GM23338 (cell line): ENCODE measurements around the gene FCRL6. TPM values are rescaled to one million over a fixed set of nuclear protein-coding genes. Genes with fewer than 3 reads are reported as not detected.
A peak's percentile ranks its signal among the peaks of the same experiment; 100 is the strongest.

Experiments used
- ATAC-seq: fragments of 200-7000 bp; cut with Tn5 transposase; 3 replicates; pipeline ENCODE4 v1.9.1; 2020
- DNase-seq: peaks from one replicate; pipeline ENCODE4 v3.0.0-alpha.2; 2015; ENCODE audit warnings: low spot score
- H2AFZ ChIP-seq: fragments of 200-600 bp; sonication (generic); 2 replicates; pipeline ENCODE4 v1.8.0; 2016; ENCODE audit warnings: antibody characterized with exemption, mild to moderate bottlenecking, moderate library complexity
- H3F3A ChIP-seq: fragments of 200-600 bp; sonication (generic); replicated peaks from 2 replicates; pipeline ENCODE4 v1.8.0; 2017; ENCODE audit warnings: antibody characterized with exemption, mixed run types, low read depth
- H3K27ac ChIP-seq: fragments of 200-600 bp; sonication (generic); 2 replicates; pipeline ENCODE4 v1.6.1; 2016; ENCODE audit warnings: low read depth
- H3K27me3 ChIP-seq: fragments of 200-600 bp; sonication (generic); 2 replicates; pipeline ENCODE4 v1.8.0; 2016; ENCODE audit warnings: mild to moderate bottlenecking, mixed run types, moderate library complexity; ENCODE audit not compliant: insufficient read depth
- H3K36me3 ChIP-seq: fragments of 200-600 bp; sonication (generic); 2 replicates; pipeline ENCODE4 v1.8.0; 2016; ENCODE audit warnings: mild to moderate bottlenecking; ENCODE audit not compliant: insufficient read depth
- H3K4me1 ChIP-seq: fragments of 200-600 bp; sonication (generic); 2 replicates; pipeline ENCODE4 v1.8.0; 2016; ENCODE audit warnings: mild to moderate bottlenecking, moderate library complexity; ENCODE audit not compliant: insufficient read depth
- H3K4me2 ChIP-seq: fragments of 200-600 bp; sonication (generic); 2 replicates; pipeline ENCODE4 v1.7.1; 2017; ENCODE audit warnings: mixed run types
- H3K4me3 ChIP-seq: fragments of 200-600 bp; sonication (generic); 2 replicates; pipeline ENCODE4 v1.6.1; 2016; ENCODE audit warnings: mixed run types
- H3K79me2 ChIP-seq: fragments of 200-600 bp; sonication (generic); replicated peaks from 2 replicates; pipeline ENCODE4 v1.8.0; 2017; ENCODE audit warnings: mild to moderate bottlenecking; ENCODE audit not compliant: insufficient read depth
- H3K9me2 ChIP-seq: fragments of 200-600 bp; sonication (generic); 2 replicates; pipeline ENCODE4 v1.8.0; 2017; ENCODE audit not compliant: insufficient read depth
- H4K20me1 ChIP-seq: fragments of 200-600 bp; sonication (generic); replicated peaks from 2 replicates; pipeline ENCODE4 v1.8.0; 2017; ENCODE audit warnings: mild to moderate bottlenecking; ENCODE audit not compliant: insufficient read depth
- H3K27ac Mint-ChIP-seq: 2 replicates; pipeline ENCODE4 v1.8.0; 2020; ENCODE audit warnings: inconsistent platforms, mild to moderate bottlenecking, moderate library complexity, mixed read lengths
- H3K27me3 Mint-ChIP-seq: 3 replicates; pipeline ENCODE4 v1.8.0; 2022; ENCODE audit warnings: low read depth, mild to moderate bottlenecking, moderate library complexity, mixed read lengths, inconsistent platforms; ENCODE audit not compliant: insufficient read depth, poor library complexity
- H3K36me3 Mint-ChIP-seq: 3 replicates; pipeline ENCODE4 v1.8.0; 2021; ENCODE audit warnings: low read depth, mild to moderate bottlenecking, inconsistent platforms, moderate library complexity, mixed read lengths
- H3K4me1 Mint-ChIP-seq: 3 replicates; pipeline ENCODE4 v1.8.0; 2020; ENCODE audit warnings: mild to moderate bottlenecking, inconsistent platforms, mixed read lengths
- H3K4me3 Mint-ChIP-seq: 3 replicates; pipeline ENCODE4 v1.8.0; 2021; ENCODE audit warnings: moderate library complexity, mild to moderate bottlenecking, inconsistent platforms, mixed read lengths
- H3K9me3 Mint-ChIP-seq: 3 replicates; pipeline ENCODE4 v1.8.0; 2020; ENCODE audit warnings: moderate library complexity, mild to moderate bottlenecking, inconsistent platforms, mixed read lengths
- EZH2phosphoT487 ChIP-seq: fragments of 200-600 bp; sonication (generic); IDR thresholded peaks from one replicate; pipeline ENCODE4 v1.8.1; 2018; ENCODE audit warnings: antibody characterized with exemption; ENCODE audit not compliant: unreplicated experiment
- JUNB ChIP-seq: IDR thresholded peaks from one replicate; pipeline ENCODE4 v1.6.1; 2016; ENCODE audit warnings: antibody characterized with exemption; ENCODE audit not compliant: unreplicated experiment
- STAT1 ChIP-seq: IDR thresholded peaks from one replicate; pipeline ENCODE4 v1.6.1; 2016; ENCODE audit warnings: antibody characterized with exemption; ENCODE audit not compliant: unreplicated experiment
- ZNF331 ChIP-seq: fragments of 250-450 bp; sonication (Bioruptor Pico); IDR thresholded peaks from 2 replicates; pipeline ENCODE4 v1.5.0; 2020; ENCODE audit warnings: low read depth, mild to moderate bottlenecking, moderate library complexity
- polyA plus RNA-seq: library from polyadenylated mRNA; unstranded; fragments of >200 nt; fragmentation: Nextera tagmentation; extraction: Ambion mirVana; gene quantifications from 2 replicates; pipeline ENCODE4 v1.2.1, GENCODE V29; 2016
- total RNA-seq: library from RNA; depleted of rRNA; stranded (reverse); fragments of >200 nt; shearing (Covaris generic); gene quantifications from 2 replicates; pipeline ENCODE4 v1.2.3, GENCODE V29; 2014
- TF ChIP-seq, protein P1 (sequence below): IDR thresholded peaks from 2 replicates; pipeline ENCODE4 v1.6.1; 2016; ENCODE audit warnings: antibody characterized with exemption
- TF ChIP-seq, protein P2 (sequence below): IDR thresholded peaks from one replicate; pipeline ENCODE4 v1.6.1; 2018; ENCODE audit warnings: antibody characterized with exemption; ENCODE audit not compliant: unreplicated experiment
- TF ChIP-seq, protein P3 (sequence below), 2 experiments: fragments of 200-600 bp in 1 of 2; sonication (generic) in 1 of 2; conservative IDR thresholded peaks; 2 replicates each; pipeline versions ENCODE4 v1.5.1 to v1.6.1; 2016 to 2017; ENCODE audit warnings: antibody characterized with exemption in 2 of 2, low read depth in 2 of 2, mild to moderate bottlenecking in 2 of 2, moderate library complexity in 1 of 2

FCRL6 gene
- total and polyA plus RNA-seq, 2 experiments from 2014 or later, result not detected

- Histone ChIP-seq H3F3A (no peaks in the 10 kb centered on the region), H3K27ac (no peak overlapping the region), H4K20me1 (no peaks in the 10 kb centered on the region), H3K79me2 (no peaks in the 10 kb centered on the region), H3K9me2 (no peaks in the 10 kb centered on the region), H3K4me1 (no peaks in the 10 kb centered on the region; the same call in 1 of the 2 replicates), H3K4me2 (no peak overlapping the region), H3K36me3 (no peaks in the 10 kb centered on the region), H3K27me3 (no peaks in the 10 kb centered on the region), H3K4me3 (no peak overlapping the region), H2AFZ (no peak overlapping the region)
- ATAC-seq, result no peak
- Mint-ChIP-seq H3K9me3 (no peaks in the 10 kb centered on the region; the same call in 1 of the 3 replicates), H3K27me3 (peaks cover 7% of the 10 kb centered on the region), H3K4me3 (no peak overlapping the region), H3K27ac (no peak overlapping the region), H3K36me3 (no peaks in the 10 kb centered on the region), H3K4me1 (peaks cover 14% of the 10 kb centered on the region)
- no peak for DNase-seq
- TF ChIP-seq, protein P1, sequence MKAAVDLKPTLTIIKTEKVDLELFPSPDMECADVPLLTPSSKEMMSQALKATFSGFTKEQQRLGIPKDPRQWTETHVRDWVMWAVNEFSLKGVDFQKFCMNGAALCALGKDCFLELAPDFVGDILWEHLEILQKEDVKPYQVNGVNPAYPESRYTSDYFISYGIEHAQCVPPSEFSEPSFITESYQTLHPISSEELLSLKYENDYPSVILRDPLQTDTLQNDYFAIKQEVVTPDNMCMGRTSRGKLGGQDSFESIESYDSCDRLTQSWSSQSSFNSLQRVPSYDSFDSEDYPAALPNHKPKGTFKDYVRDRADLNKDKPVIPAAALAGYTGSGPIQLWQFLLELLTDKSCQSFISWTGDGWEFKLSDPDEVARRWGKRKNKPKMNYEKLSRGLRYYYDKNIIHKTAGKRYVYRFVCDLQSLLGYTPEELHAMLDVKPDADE, result no peak
- TF ChIP-seq JUNB, result no peak
- TF ChIP-seq, protein P2, sequence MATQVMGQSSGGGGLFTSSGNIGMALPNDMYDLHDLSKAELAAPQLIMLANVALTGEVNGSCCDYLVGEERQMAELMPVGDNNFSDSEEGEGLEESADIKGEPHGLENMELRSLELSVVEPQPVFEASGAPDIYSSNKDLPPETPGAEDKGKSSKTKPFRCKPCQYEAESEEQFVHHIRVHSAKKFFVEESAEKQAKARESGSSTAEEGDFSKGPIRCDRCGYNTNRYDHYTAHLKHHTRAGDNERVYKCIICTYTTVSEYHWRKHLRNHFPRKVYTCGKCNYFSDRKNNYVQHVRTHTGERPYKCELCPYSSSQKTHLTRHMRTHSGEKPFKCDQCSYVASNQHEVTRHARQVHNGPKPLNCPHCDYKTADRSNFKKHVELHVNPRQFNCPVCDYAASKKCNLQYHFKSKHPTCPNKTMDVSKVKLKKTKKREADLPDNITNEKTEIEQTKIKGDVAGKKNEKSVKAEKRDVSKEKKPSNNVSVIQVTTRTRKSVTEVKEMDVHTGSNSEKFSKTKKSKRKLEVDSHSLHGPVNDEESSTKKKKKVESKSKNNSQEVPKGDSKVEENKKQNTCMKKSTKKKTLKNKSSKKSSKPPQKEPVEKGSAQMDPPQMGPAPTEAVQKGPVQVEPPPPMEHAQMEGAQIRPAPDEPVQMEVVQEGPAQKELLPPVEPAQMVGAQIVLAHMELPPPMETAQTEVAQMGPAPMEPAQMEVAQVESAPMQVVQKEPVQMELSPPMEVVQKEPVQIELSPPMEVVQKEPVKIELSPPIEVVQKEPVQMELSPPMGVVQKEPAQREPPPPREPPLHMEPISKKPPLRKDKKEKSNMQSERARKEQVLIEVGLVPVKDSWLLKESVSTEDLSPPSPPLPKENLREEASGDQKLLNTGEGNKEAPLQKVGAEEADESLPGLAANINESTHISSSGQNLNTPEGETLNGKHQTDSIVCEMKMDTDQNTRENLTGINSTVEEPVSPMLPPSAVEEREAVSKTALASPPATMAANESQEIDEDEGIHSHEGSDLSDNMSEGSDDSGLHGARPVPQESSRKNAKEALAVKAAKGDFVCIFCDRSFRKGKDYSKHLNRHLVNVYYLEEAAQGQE, result no peak
- TF ChIP-seq EZH2phosphoT487, result no peak
Observed at GRCh38 chr1:159828581-159829272, 26.6 kb downstream of the FCRL6 start.

DNA sequence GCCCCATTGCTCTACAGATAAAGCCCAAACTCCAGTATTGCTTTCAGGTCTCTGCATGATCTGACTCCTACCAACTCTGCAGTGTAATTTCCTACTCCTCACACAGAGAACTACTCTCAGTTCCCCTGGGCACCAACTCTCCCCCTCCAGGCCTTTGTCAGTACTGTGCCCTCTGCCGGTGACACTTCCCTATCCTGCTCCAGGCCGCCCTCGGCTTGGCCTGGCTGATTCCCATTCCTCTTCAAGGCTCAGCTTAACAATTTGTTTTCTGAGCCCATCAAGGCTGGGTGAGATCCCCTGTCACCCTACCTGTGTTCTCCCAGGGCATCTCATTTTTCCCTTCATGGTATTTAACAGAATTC, 27.1 kb downstream of the FCRL6 start:
- H3K9me3 Mint-ChIP-seq, result no peaks in the 10 kb centered on the region; the same call in 1 of the 3 replicates
- H3K79me2 ChIP-seq, result no peaks in the 10 kb centered on the region
- no peak overlapping the region for H2AFZ ChIP-seq
- H3K4me1 Mint-ChIP-seq, result peaks cover 14% of the 10 kb centered on the region
- H3F3A ChIP-seq, result no peaks in the 10 kb centered on the region
- no peaks in the 10 kb centered on the region for H4K20me1 ChIP-seq
- no peaks in the 10 kb centered on the region; the same call in 1 of the 2 replicates for H3K4me1 ChIP-seq
- peak; percentile 98 for ATAC-seq
- peaks cover 8% of the 10 kb centered on the region for H3K27me3 Mint-ChIP-seq
- H3K36me3 ChIP-seq, result no peaks in the 10 kb centered on the region
- TF ChIP-seq STAT1, result no peak
- TF ChIP-seq ZNF331 (CRISPR knock-in tag), result no peak
- TF ChIP-seq, protein P3, sequence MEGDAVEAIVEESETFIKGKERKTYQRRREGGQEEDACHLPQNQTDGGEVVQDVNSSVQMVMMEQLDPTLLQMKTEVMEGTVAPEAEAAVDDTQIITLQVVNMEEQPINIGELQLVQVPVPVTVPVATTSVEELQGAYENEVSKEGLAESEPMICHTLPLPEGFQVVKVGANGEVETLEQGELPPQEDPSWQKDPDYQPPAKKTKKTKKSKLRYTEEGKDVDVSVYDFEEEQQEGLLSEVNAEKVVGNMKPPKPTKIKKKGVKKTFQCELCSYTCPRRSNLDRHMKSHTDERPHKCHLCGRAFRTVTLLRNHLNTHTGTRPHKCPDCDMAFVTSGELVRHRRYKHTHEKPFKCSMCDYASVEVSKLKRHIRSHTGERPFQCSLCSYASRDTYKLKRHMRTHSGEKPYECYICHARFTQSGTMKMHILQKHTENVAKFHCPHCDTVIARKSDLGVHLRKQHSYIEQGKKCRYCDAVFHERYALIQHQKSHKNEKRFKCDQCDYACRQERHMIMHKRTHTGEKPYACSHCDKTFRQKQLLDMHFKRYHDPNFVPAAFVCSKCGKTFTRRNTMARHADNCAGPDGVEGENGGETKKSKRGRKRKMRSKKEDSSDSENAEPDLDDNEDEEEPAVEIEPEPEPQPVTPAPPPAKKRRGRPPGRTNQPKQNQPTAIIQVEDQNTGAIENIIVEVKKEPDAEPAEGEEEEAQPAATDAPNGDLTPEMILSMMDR (conservative IDR thresholded peaks at IDR 0.05; ENCODE audit: low read depth in 2 of 2), result peak; percentile 45 to 64
- TF ChIP-seq, protein P2, result no peak
- H3K27ac Mint-ChIP-seq, result no peak overlapping the region
- H3K27ac ChIP-seq, result no peak overlapping the region
- no peaks in the 10 kb centered on the region for H3K27me3 ChIP-seq
- H3K4me3 ChIP-seq, result no peak overlapping the region
- no peaks in the 10 kb centered on the region for H3K9me2 ChIP-seq
- no peaks in the 10 kb centered on the region for H3K36me3 Mint-ChIP-seq
- peak; percentile 75 for DNase-seq
- no peak overlapping the region for H3K4me2 ChIP-seq
- H3K4me3 Mint-ChIP-seq, result no peak overlapping the region
